TTC549 (cell line): ENCODE measurements around the gene CLRN2.
"Not testable (repeated sequence)": the region's sequence is repeated elsewhere in the genome, so short reads cannot be mapped to it uniquely, and the experiment has no call there.

Experiments
- FAIRE-seq: peaks from 2 replicates; lab custom pipeline; 2012; peaks lifted over from hg19 to GRCh38; lab: Jason Lieb, UNC

The CLRN2 gene

DNA sequence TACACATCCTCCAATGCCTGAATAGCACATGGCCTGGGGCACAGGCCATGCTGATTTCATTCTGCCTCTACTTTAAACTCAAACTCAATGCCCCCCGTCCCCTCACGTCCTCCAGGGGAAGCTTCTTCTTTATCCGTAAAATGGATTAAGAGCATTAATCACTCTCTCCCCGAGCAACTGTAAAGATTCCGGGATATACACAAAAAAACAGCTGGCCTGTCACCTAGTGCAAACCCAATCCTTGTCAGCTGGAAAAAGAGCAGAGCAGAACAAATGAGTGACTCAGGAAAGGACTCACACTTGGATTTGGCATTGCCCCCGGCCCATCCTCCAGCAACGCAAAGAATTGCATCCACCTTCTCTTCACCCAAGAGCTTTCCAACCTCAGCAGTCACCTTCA is 10.9 kb upstream of the CLRN2 start:
- no peak for FAIRE-seq

DNA sequence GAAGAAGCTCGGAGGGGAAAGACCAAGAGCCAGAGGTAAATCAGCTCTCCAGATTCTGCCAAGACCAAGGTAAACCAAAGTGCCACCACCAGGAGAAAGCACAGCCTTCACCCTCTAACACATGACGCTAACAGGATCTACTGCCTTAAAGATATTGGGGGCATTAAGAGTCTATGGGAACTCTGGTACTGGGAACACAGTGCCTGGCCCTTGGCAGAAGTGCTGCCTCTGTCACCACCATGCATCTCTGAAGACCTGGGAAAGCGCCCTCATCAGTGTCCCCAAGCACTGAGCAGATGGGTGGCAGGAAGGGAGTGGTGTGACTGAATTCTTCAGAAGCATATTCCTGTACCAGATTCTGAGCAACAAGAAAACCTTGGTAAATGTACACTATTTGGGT is 4.4 kb upstream of the CLRN2 start:
- FAIRE-seq, result no peak

- FAIRE-seq, result no peak
These were observed 3.9 kb upstream of the CLRN2 start for GRCh38 chr4:17511051-17511450.

DNA sequence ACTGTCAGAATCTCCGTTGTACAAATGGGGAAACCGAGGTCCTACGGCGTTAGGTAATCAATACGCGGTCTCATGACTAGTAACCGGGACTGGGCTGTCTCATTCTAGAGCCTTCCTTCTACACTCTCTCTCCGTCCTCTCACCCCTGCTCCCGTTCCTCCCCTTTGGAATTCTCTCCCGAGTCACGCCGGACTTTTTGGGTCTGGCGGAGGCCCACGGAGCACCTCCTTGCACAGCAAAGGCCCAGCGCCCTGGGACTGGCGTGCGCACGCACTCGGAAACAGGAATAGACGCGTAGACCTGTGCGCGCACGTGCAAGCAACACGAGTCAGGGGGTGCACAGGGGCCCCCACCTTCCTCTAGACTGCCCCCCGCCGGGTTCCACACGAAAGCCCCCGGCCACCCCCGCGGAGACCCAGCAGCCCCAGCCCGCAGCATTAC is 3.4 kb upstream of the CLRN2 start:
- FAIRE-seq, result no peak

DNA sequence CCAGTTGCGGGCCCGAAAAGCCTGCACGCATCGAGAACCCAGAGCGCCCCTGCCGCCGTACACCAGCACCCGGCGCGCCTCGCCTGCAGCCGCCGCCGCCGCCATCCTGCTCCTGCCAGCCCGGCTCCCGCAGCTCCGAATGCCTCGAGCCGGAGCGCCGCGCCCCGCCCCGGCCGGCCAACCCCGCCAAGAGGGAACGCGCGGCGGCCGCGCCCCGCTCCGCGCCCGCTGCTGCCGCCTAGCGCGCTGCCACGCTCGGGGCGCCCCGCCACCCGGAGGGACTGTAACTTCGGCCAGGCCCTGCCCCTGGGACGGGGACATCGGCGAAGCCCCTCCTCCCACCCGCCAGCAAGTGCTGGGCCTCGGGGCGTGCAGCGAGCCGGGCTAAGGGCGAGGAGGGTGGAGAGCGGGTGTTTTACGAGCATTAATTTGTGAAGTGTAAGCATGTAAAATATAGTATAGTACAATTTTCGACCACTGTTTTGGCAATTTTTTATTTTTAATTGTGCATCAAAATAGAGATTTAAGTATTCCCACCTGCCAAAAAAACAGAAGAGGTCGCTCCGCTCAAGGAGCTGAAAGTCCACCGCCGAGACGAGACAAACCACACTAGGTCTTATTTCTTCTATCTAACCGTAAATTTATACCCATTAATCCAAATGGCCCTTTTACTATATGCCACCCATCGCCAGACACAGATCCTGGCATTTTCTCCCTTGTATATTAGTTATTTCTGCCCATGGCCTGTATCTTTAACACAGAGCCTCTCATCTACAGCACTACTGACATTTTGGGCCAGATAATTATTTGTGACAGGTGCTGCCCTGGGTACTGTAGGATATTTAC is 2.8 kb upstream of the CLRN2 start, which contains the start of gene QDPR:
Gene QDPR, minus strand, starts transcription at position 141 of the 846 bp plus-strand sequence. Its CDS starts 36 bp downstream, at position 105.
- FAIRE-seq, result no peak

DNA sequence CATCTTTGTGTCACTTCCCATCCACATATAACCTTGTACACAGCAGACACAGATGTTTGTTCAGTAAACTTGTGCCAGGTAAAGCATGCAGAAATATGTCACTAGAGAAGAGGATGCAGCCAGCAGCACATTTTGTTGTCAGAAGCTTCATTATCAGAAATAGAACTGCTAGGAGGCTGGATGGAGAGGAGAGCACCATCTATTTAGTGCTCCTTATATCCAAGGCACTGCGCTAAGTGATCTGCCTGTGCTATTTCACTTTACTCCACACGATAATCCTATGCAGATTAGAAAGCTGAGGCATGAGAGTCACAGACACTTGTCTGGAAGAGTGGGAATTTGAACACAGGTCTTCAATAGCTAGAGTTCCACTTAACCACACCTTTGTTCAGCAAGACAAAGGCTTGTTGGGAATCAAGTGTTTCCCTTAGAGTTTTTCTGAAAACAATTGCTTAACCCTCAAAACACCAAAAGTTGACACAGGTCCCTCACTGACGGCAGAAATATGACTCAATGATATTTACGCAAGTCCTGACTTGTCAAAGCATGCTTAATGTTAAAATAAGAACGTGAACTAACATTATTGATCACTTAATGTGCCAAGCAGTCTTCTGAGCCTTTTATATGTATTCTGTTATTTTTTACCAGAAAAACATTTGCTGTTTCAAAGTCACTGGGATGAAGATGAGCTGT is 1.8 kb upstream of the CLRN2 start:
- FAIRE-seq, result no peak

- no peak for FAIRE-seq
These were observed 761 bp downstream of the CLRN2 start for GRCh38 chr4:17515445-17516407.

DNA sequence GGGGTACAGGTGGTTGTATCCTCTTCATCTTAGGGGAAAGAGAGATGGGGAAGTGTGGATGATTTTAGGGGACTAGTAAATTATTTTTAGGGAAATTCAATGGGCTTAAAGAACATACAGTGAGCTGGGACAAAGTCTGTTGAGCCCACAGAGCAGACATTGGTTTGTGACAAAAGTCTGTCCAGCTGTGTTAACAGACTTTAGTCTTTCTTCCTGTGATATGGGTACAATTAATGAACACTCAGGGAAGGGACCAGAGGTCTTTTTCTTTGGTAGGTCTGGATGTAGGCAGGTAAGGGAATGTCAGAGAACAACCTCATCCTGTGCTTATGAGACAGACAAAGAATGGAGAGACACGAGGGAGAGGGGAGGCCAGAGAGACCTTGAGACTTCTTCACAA is 2.0 kb downstream of the CLRN2 start:
- no peak for FAIRE-seq

- no peak for FAIRE-seq
These were observed 2.7 kb downstream of the CLRN2 start for GRCh38 chr4:17517664-17518063.

GRCh38 chr4:17521595-17521994 is 6.6 kb downstream of the CLRN2 start:
- FAIRE-seq, result no peak

GRCh38 chr4:17523662-17524061 is 8.7 kb downstream of the CLRN2 start:
- no peak for FAIRE-seq

- no peak for FAIRE-seq
These were observed 11.9 kb downstream of the CLRN2 start for GRCh38 chr4:17526695-17527477.

GRCh38 chr4:17528551-17529165 is 13.7 kb downstream of the CLRN2 start:
- no peak for FAIRE-seq

DNA sequence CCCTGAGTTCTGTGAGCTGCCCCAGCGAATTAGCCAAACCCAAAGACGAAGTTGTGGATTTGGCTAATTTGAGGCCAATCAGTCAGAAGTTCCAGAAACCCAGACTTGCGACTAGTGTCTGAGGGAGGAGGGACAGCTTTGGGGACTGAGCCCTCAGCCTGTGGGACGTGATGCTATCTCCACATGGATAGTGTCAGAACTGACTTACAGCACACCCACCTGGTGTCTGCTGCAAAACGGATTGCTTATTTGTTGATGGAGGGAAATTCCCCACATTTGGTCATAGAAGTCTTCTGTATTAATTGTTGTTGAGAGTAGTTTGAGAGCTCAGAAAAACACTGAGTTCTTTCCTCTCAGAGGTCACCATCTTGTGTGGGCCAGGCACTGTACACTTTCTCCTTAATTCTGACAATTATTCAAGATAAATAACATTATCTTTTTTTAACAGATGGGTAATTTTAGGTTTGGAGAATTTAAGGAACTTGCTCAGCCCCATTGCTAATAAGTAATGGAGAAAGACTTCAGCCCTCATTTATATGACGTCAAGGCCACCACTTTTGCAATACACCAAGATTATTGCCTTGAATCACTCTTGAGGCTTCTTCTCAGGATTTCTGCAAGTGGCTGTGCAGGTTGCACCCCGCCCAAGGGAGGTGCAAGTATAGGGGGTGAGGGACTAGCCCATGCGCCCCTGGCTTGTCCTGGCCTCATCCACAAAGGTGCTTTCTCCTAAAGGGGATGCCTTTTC is 16.7 kb downstream of the CLRN2 start:
- FAIRE-seq, result no peak

DNA sequence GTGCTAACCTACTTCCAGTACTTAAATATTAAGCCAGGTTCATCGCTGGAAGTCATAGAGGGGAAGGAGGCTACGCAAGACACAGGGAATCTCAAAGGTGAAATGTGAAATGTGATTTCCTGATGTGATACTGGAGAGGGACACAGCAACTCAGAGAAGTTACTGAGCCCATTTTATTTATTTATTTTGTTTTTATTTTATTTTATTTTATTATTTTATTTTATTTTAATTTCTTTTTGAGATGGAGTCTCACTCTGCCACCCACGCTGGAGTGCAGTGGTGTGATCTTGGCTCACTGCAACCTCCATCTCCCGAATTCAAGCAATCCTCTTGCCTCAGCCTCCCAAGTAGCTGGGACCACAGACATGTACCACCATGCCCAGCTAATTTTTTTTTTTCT is 19.7 kb downstream of the CLRN2 start:
- FAIRE-seq, result no peak

DNA sequence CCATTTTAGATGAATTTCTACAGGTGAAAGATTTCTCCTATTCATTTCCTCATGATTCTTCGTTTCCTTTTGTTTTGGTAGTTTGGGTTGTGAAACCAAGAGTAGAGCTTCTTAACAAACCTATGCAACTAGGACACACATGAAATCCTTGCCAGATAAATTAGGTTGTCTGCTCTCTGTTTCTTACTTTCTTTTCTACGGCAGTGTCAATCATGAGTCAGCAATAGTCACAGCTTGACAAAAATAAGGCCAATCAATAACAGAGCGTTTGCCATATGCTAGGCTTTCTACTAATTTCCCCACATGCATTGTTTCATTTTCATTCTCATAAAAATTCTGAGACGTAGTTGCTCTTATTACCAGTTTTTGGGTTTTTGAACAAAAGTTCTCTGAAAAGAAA is 20.3 kb downstream of the CLRN2 start:
- FAIRE-seq, result no peak

GRCh38 chr4:17535906-17536305 is 20.9 kb downstream of the CLRN2 start:
- no peak for FAIRE-seq

- FAIRE-seq, result not testable (repeated sequence)
These were observed 22.1 kb downstream of the CLRN2 start for GRCh38 chr4:17537060-17537459.

GRCh38 chr4:17544205-17544604 is 29.2 kb downstream of the CLRN2 start:
- FAIRE-seq, result no peak

- no peak for FAIRE-seq
These were observed 29.9 kb downstream of the CLRN2 start for GRCh38 chr4:17544831-17545234.
